H1 (cell line): ENCODE results near the gene RANBP9. TPM values are rescaled to one million over a fixed set of nuclear protein-coding genes. Genes with fewer than 3 reads are reported as not detected.

ENCODE experiments used
- EGR1 ChIP-seq: IDR thresholded peaks from 2 replicates; pipeline ENCODE4 v1.6.1; 2011; ENCODE audit warnings: low read depth, low read length, borderline replicate concordance
- POU5F1 ChIP-seq: IDR thresholded peaks from 2 replicates; pipeline ENCODE4 v1.6.1; 2011; ENCODE audit warnings: low read depth, mild to moderate bottlenecking, low read length, moderate library complexity
- SAP30 ChIP-seq: fragments of 300-600 bp; sonication (generic); IDR thresholded peaks from 2 replicates; pipeline ENCODE4 v1.7.1; 2012; ENCODE audit warnings: low read length, moderate library complexity, mild to moderate bottlenecking, inconsistent platforms; ENCODE audit not compliant: insufficient read depth, insufficient replicate concordance
- SIN3A ChIP-seq, 2 experiments: IDR thresholded peaks in 1 of 2; conservative IDR thresholded peaks in 1 of 2; 2 replicates each; pipeline ENCODE4 v1.6.1; 2011 to 2012; ENCODE audit warnings: low read length in 2 of 2, improper control_type of control experiment in 1 of 2, low read depth in 1 of 2, mild to moderate bottlenecking in 1 of 2
- SP2 ChIP-seq: IDR thresholded peaks from 2 replicates; pipeline ENCODE4 v1.6.1; 2012; ENCODE audit warnings: mild to moderate bottlenecking, low read length, inconsistent platforms
- SUZ12 ChIP-seq: fragments of 200-600 bp; sonication (generic); IDR thresholded peaks from 2 replicates; pipeline ENCODE4 v1.6.1; 2012; ENCODE audit warnings: mild to moderate bottlenecking, inconsistent platforms, low read length, moderate library complexity, mixed read lengths
- USF2 ChIP-seq: IDR thresholded peaks from 2 replicates; pipeline ENCODE4 v1.6.1; 2011; ENCODE audit warnings: low read length, improper control_type of control experiment
- polyA plus RNA-seq, 7 experiments: library from polyadenylated mRNA; depleted of rRNA in 3 of 7; stranded (reverse) in 5 of 7; unstranded in 2 of 7; fragments of >200 nt in 5 of 7; fragments of 200-250 nt in 2 of 7; gene quantifications; 1 replicate in 5 of 7; 2 replicates in 1 of 7; 4 replicates in 1 of 7; pipeline versions ENCODE4 v1.2.1 to v1.2.3, GENCODE V29; 2011 to 2013; ENCODE audit warnings: missing spikeins in 2 of 7, mixed read lengths in 2 of 7
- total RNA-seq: library from RNA; stranded (reverse); fragmentation: NEBNext Ultra II Directional; extraction: Animal tissue kit (Norgen Biotek cat#: 25700); gene quantifications from 2 replicates; pipeline ENCODE4 v1.2.1, GENCODE V29; 2021

The RANBP9 gene
- total and polyA plus RNA-seq, 2 of the 8 experiments (the other 6 are each of a cell fraction or from before 2014, with no cell fraction given): 13.0 to 36.7 TPM

DNA sequence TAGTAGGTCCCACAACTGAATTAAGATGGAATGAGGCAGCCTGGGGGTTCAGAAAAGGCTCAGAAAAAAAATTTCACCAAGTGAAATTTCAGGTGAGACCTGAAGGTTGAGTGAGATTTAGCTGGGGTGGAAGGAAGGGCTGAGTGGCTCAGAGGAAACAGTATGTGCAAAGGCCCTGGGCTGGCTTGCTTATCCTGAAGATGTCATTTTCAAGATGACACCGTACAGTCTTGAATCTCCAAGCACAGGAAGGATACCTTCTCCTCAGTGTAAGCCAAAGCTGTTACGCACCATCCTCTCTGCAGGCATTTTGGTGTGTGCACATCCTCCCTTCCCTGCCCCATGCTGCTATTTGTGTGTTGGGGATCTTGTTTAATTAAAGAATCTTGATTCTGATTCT, 43.0 kb upstream of the RANBP9 start (continued):
- TF ChIP-seq EGR1 (no peak), SUZ12 (no peak), SIN3A (conservative IDR thresholded peaks at IDR 0.05 in 1 of 2, IDR thresholded peaks at IDR 0.05 in 1 of 2; ENCODE audit: low read depth in 1 of 2, low read length in 2 of 2) (no peak), SAP30 (no peak), POU5F1 (no peak), USF2 (no peak), SP2 (no peak)
